D721Med (cell line): ENCODE measurements around the gene REPS1.

Experiments used
- DNase-seq: peaks from one replicate; pipeline ENCODE4 v3.0.0; 2011; ENCODE audit warnings: low spot score; ENCODE audit not compliant: insufficient read length
- FAIRE-seq: peaks from 2 replicates; lab custom pipeline; 2011; peaks lifted over from hg19 to GRCh38; lab: Jason Lieb, UNC
- TF ChIP-seq, protein P1 (sequence below): IDR thresholded peaks from 2 replicates; pipeline ENCODE4 v1.5.1; 2012; ENCODE audit warnings: mild to moderate bottlenecking, control low read depth; ENCODE audit not compliant: insufficient read depth; ENCODE audit errors: missing control alignments

Gene REPS1

DNA sequence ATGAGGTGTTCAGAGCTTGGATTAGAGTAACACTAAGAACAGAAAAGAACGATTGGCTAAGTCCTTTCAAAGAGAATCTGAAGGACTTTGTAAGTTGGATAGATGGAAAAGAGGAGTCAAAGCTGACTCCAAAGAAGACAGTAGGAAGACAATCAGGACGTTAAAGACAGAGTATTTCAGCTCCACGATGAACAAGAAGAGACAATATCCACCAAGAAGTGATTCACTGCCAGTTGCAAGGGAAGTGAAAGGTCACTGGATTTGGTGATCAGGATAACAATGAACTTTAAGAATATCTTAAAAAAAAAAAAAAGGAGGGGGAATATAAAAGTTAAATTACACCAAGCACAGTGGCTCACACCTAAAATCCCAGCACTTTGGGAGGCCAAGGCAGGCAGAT, 17.9 kb downstream of the REPS1 start:
- TF ChIP-seq, protein P1, sequence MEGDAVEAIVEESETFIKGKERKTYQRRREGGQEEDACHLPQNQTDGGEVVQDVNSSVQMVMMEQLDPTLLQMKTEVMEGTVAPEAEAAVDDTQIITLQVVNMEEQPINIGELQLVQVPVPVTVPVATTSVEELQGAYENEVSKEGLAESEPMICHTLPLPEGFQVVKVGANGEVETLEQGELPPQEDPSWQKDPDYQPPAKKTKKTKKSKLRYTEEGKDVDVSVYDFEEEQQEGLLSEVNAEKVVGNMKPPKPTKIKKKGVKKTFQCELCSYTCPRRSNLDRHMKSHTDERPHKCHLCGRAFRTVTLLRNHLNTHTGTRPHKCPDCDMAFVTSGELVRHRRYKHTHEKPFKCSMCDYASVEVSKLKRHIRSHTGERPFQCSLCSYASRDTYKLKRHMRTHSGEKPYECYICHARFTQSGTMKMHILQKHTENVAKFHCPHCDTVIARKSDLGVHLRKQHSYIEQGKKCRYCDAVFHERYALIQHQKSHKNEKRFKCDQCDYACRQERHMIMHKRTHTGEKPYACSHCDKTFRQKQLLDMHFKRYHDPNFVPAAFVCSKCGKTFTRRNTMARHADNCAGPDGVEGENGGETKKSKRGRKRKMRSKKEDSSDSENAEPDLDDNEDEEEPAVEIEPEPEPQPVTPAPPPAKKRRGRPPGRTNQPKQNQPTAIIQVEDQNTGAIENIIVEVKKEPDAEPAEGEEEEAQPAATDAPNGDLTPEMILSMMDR = no peak
- DNase-seq = no peak
- FAIRE-seq = no peak

DNA sequence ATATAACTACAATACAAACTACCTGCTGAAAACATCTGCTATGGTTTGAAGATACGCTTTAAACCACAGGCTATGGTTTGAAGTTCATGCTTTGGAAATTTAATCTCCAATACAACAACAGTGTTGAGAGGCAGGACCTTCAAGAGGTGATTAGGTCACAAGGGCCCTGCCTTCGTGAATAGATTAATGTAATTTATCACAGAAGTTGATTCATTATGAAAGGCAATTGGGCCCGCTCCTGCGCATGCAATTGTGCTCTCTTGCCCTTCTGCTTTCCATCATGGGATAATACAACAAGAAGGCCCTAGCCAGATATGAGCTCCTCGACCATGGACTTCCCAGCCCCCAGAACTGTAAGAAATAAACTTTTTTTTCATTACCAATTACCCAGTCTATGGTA, 21.2 kb downstream of the REPS1 start:
- DNase-seq (no peak), FAIRE-seq (no peak)
- TF ChIP-seq, protein P1 = no peak

DNA sequence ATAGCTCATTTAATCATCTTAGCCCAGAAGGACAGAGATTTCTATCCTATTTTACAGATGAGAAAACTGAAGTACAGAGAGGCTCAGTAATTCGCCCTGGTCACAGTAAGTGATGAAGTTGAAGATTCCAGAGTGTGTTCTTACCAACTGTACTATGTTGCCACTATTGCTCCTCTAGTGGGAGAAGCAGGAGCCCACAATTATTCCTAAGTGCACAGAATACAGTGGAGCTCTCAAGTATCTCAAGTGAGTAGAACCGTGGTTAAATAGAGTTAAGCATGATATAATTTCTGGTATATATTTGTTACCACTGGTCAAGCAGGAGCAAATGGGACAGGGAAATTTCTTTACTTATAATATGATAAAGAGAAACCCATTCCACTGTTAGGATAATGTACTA, 22.1 kb downstream of the REPS1 start:
- TF ChIP-seq, protein P1 = no peak
- FAIRE-seq (no peak), DNase-seq (no peak)

DNA sequence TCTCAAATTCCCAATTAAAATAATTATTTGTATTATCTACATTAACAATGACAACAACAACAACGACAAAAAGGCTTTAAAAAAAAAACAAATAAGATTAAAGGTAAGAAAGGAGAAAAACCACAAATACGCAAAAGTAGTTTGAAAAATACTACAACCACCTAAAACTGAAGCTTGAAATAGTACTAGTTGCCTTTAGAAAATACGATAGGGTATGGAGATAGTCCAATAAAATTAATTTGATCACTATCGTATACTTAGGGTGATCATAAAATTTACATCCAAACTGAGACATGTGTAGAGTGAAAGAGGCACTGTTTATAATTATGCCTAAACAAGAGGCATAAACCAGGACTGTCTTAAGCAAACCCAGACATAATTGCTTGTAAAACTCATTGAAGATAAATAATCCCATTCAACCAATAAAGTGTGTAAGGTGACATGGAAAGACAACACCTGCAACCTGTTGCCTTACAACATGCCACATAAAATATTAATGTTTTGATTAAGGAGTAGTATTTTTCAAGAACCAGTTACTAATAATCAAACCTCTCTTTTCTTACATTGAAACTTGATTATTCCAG, 22.7 kb downstream of the REPS1 start:
- TF ChIP-seq, protein P1 = no peak
- FAIRE-seq = no peak
- no peak for DNase-seq

DNA sequence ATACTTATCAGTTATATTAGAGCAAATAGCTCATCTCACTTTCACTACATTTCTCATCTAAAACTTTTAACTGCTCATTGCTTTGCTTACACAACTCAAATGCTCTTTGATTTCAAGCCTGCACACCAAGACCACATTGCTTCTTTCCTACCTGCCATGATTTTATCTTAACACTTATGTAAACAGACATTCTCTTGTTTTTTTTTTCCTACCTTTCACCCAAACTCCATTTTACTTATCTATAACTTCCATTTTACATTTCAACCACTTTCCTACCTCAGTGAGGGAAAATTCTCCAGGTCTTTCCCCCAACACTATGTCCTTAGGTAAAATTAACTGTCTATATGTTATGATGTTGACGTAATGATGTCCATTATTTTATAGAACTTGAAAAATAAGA, 24.0 kb downstream of the REPS1 start:
- FAIRE-seq = no peak
- TF ChIP-seq, protein P1 = no peak
- DNase-seq = no peak

DNA sequence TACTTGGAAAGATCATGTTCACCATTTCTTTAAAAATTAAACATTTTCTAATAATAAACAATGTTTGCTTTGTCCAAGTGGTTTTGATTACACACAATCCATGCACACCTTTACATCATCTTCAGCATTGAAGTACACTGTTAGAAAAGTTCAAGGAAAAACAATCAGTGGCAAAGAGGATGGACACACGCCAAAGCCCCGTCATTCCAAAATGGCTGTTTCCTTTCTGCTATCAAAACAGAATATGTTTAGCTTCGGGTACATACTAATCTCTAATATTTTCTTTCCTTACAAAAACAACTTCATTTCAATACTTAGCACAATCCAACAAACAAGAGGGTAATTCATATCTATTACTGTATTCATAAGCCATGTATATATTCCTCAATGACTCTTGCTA, 24.5 kb downstream of the REPS1 start:
- DNase-seq (no peak), FAIRE-seq (no peak)
- TF ChIP-seq, protein P1 = no peak

DNA sequence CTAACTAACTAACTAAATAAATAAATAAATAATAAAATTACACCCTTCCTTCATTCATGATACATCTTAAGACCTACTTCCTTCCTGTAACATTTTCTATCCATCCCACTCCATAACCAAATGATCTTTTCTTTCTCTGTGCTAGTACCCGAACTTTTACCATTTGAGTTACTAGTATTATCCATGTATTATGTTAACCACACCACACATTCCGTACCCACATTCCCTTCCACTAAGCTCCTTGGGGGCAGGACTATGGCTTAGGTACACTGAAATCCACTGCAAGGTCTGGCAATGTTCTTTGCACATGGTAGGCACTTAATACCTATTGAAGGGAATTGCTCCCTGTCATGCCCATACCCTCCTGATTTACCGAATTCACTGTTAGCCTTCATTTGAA, 24.9 kb downstream of the REPS1 start:
- no peak for DNase-seq
- FAIRE-seq = no peak
- TF ChIP-seq, protein P1 = no peak
